22Rv1 (cell line): ENCODE data around the gene NIPAL4.

Source experiments
- H3K27ac ChIP-seq: fragments of 450-650 bp; 2 replicates; pipeline ENCODE4 v1.5.1; 2017
- ZFX ChIP-seq: fragments of 450-650 bp; IDR thresholded peaks from 2 replicates; pipeline ENCODE4 v1.6.1; 2017; ENCODE audit warnings: antibody characterized with exemption, borderline replicate concordance
- TF ChIP-seq, protein P1 (sequence below): fragments of 450-650 bp; IDR thresholded peaks from 2 replicates; pipeline ENCODE4 v1.5.1; 2017; ENCODE audit warnings: mild to moderate bottlenecking

Gene NIPAL4

DNA sequence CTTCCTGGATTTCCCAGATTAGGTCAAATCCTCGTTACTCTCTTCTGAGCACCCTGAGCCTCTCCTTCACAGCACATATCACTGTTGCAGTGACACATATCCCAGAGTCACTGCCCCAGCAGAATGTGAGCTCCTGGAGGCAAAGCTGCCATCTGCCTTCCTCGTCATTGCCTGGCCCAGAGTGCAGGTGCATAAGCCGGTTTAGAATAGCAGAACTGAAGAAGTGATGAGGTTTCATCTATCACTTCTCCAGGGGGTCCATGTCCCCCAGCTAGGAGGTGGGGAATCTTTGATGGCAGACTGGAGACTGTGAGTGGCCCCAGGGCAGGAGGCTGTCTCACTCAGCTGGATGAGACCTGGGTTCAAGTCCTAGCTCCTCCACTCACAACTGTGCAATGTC is 25.8 kb downstream of the NIPAL4 start:
- TF ChIP-seq, protein P1, sequence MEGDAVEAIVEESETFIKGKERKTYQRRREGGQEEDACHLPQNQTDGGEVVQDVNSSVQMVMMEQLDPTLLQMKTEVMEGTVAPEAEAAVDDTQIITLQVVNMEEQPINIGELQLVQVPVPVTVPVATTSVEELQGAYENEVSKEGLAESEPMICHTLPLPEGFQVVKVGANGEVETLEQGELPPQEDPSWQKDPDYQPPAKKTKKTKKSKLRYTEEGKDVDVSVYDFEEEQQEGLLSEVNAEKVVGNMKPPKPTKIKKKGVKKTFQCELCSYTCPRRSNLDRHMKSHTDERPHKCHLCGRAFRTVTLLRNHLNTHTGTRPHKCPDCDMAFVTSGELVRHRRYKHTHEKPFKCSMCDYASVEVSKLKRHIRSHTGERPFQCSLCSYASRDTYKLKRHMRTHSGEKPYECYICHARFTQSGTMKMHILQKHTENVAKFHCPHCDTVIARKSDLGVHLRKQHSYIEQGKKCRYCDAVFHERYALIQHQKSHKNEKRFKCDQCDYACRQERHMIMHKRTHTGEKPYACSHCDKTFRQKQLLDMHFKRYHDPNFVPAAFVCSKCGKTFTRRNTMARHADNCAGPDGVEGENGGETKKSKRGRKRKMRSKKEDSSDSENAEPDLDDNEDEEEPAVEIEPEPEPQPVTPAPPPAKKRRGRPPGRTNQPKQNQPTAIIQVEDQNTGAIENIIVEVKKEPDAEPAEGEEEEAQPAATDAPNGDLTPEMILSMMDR = no peak
- no peak for TF ChIP-seq ZFX
- H3K27ac ChIP-seq = no peak overlapping the region

DNA sequence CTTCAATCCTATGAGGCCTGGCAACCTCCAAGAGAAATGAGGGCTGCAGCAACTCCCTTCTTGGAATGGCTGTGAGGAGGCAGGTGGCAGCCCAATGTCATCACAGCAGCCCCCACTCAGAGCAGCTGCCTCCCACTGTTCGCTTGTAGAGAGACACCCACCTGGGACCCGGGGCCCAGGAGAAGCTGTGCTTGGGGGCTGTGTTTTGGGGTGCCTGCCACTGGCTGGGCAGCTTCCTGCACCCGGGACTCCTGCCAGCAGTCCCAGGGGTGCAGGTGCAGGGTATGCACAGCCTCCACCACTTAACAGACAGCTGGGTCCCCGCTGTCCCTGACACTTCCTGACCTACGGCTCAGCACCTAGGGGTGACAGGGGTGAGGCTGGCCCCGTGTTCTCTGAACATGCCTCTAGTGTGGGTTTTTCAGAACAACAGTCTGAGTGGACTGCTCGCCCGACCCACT is 26.2 kb downstream of the NIPAL4 start:
- no peak for TF ChIP-seq ZFX
- TF ChIP-seq, protein P1 = no peak
- H3K27ac ChIP-seq = no peak overlapping the region

DNA sequence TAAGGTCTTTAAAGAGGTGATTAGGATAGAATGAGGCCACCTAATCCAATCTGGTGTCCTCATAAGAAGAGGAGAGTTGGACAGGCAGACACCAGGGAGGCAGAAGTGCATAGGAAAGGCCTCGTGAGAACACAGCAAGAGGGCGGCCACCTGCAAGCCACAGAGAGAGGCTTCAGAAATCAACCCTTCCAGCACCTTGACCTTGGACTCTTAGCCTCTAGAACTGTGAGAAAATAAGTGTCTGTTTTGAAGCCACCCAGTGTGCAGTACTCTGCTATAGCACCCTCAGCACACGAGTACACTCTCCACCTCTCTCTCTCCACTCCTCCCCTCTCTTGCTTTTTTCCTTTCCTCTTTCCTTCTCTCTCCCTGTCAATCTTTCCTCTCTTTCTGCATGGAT is 26.8 kb downstream of the NIPAL4 start:
- TF ChIP-seq, protein P1 = no peak
- TF ChIP-seq ZFX = no peak
- H3K27ac ChIP-seq = no peak overlapping the region

DNA sequence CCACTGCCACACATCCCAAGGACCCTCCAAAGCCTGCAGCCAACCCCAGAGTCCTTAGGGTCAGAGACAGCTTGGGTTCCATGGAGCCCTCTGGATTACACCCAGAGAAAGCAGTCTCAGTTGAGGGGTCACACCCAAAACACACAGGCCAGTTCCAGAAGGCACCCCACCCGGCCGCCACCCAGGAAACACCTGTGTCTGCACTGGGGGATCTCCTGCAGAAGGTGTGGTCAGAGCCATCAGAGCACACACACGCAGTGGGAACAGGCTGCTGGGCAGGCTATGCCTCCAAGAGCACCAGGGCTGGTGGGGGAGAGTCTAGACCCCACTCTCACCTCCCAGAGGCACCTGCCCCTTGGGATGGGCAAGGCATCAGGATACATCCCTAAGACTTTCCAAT is 27.3 kb downstream of the NIPAL4 start:
- no peak overlapping the region for H3K27ac ChIP-seq
- no peak for TF ChIP-seq ZFX
- TF ChIP-seq, protein P1 = no peak

DNA sequence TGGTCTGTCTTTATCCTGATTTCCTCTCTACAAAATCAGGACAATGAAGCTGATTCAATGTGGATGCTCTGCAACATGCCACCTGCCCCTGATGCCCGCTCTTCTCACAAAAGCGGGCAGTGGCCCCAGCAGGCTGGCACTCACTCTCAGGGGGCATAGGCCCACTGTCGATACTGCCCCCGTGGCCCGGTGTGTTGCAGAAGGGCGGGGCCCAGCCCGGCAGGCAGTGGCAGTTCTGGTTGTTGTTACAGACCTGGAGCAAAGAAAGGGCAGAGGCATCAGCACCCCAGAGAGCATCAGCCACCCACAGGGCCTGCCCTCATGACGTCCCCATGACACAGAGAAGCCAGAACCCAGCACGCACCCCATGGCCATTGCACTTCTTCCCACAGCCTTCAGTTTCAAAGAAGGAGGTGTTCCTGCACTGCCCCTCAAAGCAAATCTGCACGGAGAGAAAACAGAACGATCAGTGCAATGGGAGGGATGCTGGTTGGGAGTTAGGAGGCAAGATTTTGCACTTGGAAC is 31.5 kb downstream of the NIPAL4 start:
- TF ChIP-seq ZFX = no peak
- TF ChIP-seq, protein P1 = no peak

DNA sequence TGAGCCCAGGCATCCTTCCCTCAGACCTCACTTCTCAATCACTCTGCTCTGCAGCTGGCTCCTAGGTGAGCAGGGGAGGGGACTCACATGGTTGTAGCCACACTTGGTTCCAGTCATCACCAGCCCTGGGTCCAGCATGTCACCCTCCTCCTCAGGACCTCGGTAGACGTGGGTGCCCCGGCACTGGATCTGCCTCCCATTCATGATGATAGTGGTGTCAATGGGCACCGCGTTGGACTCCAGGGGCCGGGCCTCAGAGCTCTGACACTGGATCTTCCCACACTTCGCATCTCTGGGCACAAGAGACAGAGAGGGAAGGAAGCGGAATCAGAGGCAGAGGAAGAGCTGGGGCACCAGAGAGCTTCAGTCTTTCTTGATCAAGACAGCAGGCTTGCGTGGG is 32.9 kb downstream of the NIPAL4 start:
- TF ChIP-seq, protein P1 = no peak
- no peak for TF ChIP-seq ZFX
- no peak overlapping the region for H3K27ac ChIP-seq

More for the DNA sequence above, 31.5 kb downstream of the NIPAL4 start:
- no peak overlapping the region for H3K27ac ChIP-seq

DNA sequence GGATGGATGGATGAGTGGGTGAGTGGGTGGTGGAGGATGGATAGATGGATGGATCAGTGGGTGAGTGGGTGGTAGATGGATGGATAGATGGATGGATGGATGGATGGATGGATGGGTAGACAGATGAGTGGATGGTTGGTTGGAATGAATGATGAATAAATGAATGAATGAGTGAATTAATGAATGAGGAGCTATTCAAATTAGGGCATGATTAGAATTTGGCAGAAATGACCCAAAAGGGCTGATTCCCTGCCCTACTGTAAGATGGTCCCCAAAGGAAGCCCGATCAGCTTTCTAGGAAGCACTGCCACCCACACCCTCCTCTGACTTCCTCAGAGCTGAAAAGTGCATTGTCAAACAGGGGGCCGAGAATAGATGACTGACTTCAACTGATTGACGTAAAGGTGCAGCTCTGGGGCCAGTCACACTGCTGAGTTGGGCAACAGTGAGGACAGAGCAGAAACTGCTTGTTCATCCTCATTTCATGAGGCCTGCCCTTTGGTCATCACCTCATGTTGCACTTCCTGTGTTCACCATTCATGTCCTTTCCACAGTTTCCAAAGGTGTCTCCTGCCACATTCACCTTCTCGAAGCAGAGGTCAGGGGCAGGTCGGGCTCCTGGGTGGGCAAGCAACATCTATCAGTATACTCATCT is 34.3 kb downstream of the NIPAL4 start:
- no peak for TF ChIP-seq ZFX
- no peak overlapping the region for H3K27ac ChIP-seq
